HCT116 (cell line): ENCODE data around the gene RAB31. TPM values are rescaled to one million over a fixed set of nuclear protein-coding genes. Genes with fewer than 3 reads are reported as not detected.

Experiments used
- ATAC-seq: fragments of 200-7000 bp; cut with Tn5 transposase; 2 replicates; pipeline ENCODE4 v1.9.1; 2020; ENCODE audit warnings: mild to moderate bottlenecking, moderate library complexity
- BruUV-seq: library from RNA; stranded (reverse); fragments of 400-500 nt; replicated peaks from 2 replicates; lab custom pipeline; 2021; lab: Mats Ljungman, UMichigan
- CTCF ChIA-PET: fragments of 300-600 bp; sonication (Branson Sonifier 250); formaldehyde crosslinking; loops from one replicate; lab custom pipeline; 2021; ENCODE audit warnings: antibody characterized with exemption; lab: Charles Lee
- POLR2A ChIA-PET: fragments of 300-600, 350-600 bp; sonication (Branson Sonifier 250); formaldehyde crosslinking; loops from one replicate; lab custom pipeline; 2021; ENCODE audit warnings: antibody characterized with exemption; lab: Charles Lee
- RAD21 ChIA-PET, 2 experiments: fragments of 300-600 bp; sonication (Branson Sonifier 250); formaldehyde crosslinking; loops; one replicate each; lab custom pipeline; 2023; ENCODE audit warnings: low total read pairs in 2 of 2; ENCODE audit not compliant: uncharacterized antibody in 2 of 2, unreplicated experiment in 2 of 2, low non-redundant PET in 1 of 2; lab: Charles Lee
- DNase-seq: peaks from one replicate; pipeline ENCODE4 v3.0.0-alpha.2; 2010; ENCODE audit warnings: low read depth, low spot score
- H2AFZ ChIP-seq: fragments of 200-600 bp; shearing (Covaris generic), sonication (generic); 2 replicates; pipeline ENCODE4 v1.6.1; 2017; ENCODE audit warnings: low read depth, mixed run types, mixed read lengths, antibody characterized with exemption, low read length; ENCODE audit not compliant: poor library complexity, severe bottlenecking
- H3K27ac ChIP-seq: 2 replicates; pipeline ENCODE4 v1.5.1; 2012; ENCODE audit warnings: low read depth, low read length
- H3K27me3 ChIP-seq: fragments of 200-600 bp; sonication (generic); 2 replicates; pipeline ENCODE4 v1.6.1; 2016; ENCODE audit warnings: mixed run types, low read length, mixed read lengths; ENCODE audit not compliant: insufficient read depth
- H3K36me3 ChIP-seq, 2 experiments: fragments of 200-500 bp in 1 of 2; fragments of 200-600 bp in 1 of 2; sonication (Bioruptor generic) in 1 of 2; sonication (generic) in 1 of 2; 2 replicates each; pipeline versions ENCODE4 v1.5.1 to v1.6.1; 2014 to 2016; ENCODE audit warnings: low read length in 2 of 2, inconsistent platforms in 1 of 2, mixed read lengths in 1 of 2, mixed run types in 1 of 2; ENCODE audit not compliant: insufficient read depth in 2 of 2, control insufficient read depth in 1 of 2
- H3K4me1 ChIP-seq, 2 experiments: fragments of 200-600 bp in 1 of 2; sonication (generic) in 1 of 2; 2 replicates each; pipeline versions ENCODE4 v1.5.1 to v1.6.1; 2012 to 2017; ENCODE audit warnings: low read length in 2 of 2, inconsistent platforms in 1 of 2, mild to moderate bottlenecking in 1 of 2, mixed read lengths in 1 of 2, mixed run types in 1 of 2, moderate library complexity in 1 of 2; ENCODE audit not compliant: insufficient read depth in 2 of 2, control insufficient read depth in 1 of 2
- H3K4me2 ChIP-seq: fragments of 200-600 bp; sonication (generic); 2 replicates; pipeline ENCODE4 v1.6.1; 2017; ENCODE audit warnings: mixed run types, low read length, mixed read lengths
- H3K4me3 ChIP-seq, 2 experiments: fragments of 200-600 bp in 1 of 2; sonication (generic) in 1 of 2; replicated peaks in 1 of 2; 2 replicates each; pipeline ENCODE4 v1.5.1; 2011 to 2016; ENCODE audit warnings: low read length in 2 of 2, control low read depth in 1 of 2, low read depth in 1 of 2, mild to moderate bottlenecking in 1 of 2, mixed read lengths in 1 of 2, mixed run types in 1 of 2
- H3K79me2 ChIP-seq: fragments of 200-600 bp; sonication (generic); 2 replicates; pipeline ENCODE4 v1.6.1; 2017; ENCODE audit warnings: mild to moderate bottlenecking, mixed run types, low read length, moderate library complexity, mixed read lengths; ENCODE audit not compliant: insufficient read depth
- H3K9ac ChIP-seq: fragments of 200-600 bp; sonication (generic); 2 replicates; pipeline ENCODE4 v1.6.1; 2016; ENCODE audit warnings: low read length, mixed read lengths
- H3K9me2 ChIP-seq: fragments of 200-600 bp; sonication (generic), shearing (Covaris generic); 2 replicates; pipeline ENCODE4 v1.6.1; 2017; ENCODE audit warnings: mixed run types, mild to moderate bottlenecking, moderate library complexity; ENCODE audit not compliant: insufficient read depth
- H3K9me3 ChIP-seq, 2 experiments: fragments of 200-500 bp in 1 of 2; fragments of 200-600 bp in 1 of 2; sonication (Bioruptor generic) in 1 of 2; sonication (generic) in 1 of 2; 2 replicates each; pipeline ENCODE4 v1.6.1; 2014 to 2017; ENCODE audit warnings: low read length in 2 of 2, mixed read lengths in 2 of 2, inconsistent platforms in 1 of 2, low read depth in 1 of 2, mild to moderate bottlenecking in 1 of 2, mixed run types in 1 of 2, moderate library complexity in 1 of 2; ENCODE audit not compliant: control insufficient read depth in 1 of 2, insufficient read depth in 1 of 2
- H4K20me1 ChIP-seq: fragments of 200-600 bp; sonication (generic), shearing (Covaris generic); 2 replicates; pipeline ENCODE4 v1.6.1; 2017; ENCODE audit warnings: mixed run types, mild to moderate bottlenecking, moderate library complexity; ENCODE audit not compliant: insufficient read depth
- CEBPB ChIP-seq: IDR thresholded peaks from 2 replicates; pipeline ENCODE4 v1.6.1; 2012; ENCODE audit warnings: low read depth
- CTCF ChIP-seq, 3 experiments: fragments of 200-600 bp in 1 of 3; sonication (generic) in 1 of 3; IDR thresholded peaks in 2 of 3; conservative IDR thresholded peaks in 1 of 3; 2 replicates each; pipeline ENCODE4 v1.5.1; 2012 to 2017; ENCODE audit warnings: low read depth in 2 of 3, low read length in 2 of 3, antibody characterized with exemption in 1 of 3, borderline replicate concordance in 1 of 3, control low read depth in 1 of 3, mild to moderate bottlenecking in 1 of 3, mixed read lengths in 1 of 3, mixed run types in 1 of 3, moderate library complexity in 1 of 3; ENCODE audit not compliant: insufficient read depth in 1 of 3
- EGR1 ChIP-seq: IDR thresholded peaks from 2 replicates; pipeline ENCODE4 v1.6.1; 2012; ENCODE audit warnings: low read depth
- ELF1 ChIP-seq: IDR thresholded peaks from 2 replicates; pipeline ENCODE4 v1.6.1; 2012; ENCODE audit warnings: low read depth, borderline replicate concordance
- EZH2phosphoT487 ChIP-seq: fragments of 200-600 bp; IDR thresholded peaks from 2 replicates; pipeline ENCODE4 v1.6.1; 2018; ENCODE audit warnings: antibody characterized with exemption, borderline replicate concordance
- FOSL1 ChIP-seq: IDR thresholded peaks from 2 replicates; pipeline ENCODE4 v1.6.1; 2012; ENCODE audit warnings: low read depth
- JUND ChIP-seq: IDR thresholded peaks from 2 replicates; pipeline ENCODE4 v1.6.1; 2012
- POLR2A ChIP-seq: IDR thresholded peaks from 2 replicates; pipeline ENCODE4 v1.7.0; 2011; ENCODE audit warnings: borderline replicate concordance; ENCODE audit not compliant: insufficient read depth, insufficient read length; ENCODE audit errors: extremely low read depth
- POLR2AphosphoS5 ChIP-seq: IDR thresholded peaks from 2 replicates; pipeline ENCODE4 v1.6.1; 2011; ENCODE audit warnings: mild to moderate bottlenecking, low read depth, low read length, moderate library complexity
- RAD21 ChIP-seq: IDR thresholded peaks from 2 replicates; pipeline ENCODE4 v1.6.1; 2012; ENCODE audit warnings: low read depth, mild to moderate bottlenecking
- SIN3A ChIP-seq: IDR thresholded peaks from 2 replicates; pipeline ENCODE4 v1.6.1; 2012; ENCODE audit warnings: low read depth
- SP1 ChIP-seq: IDR thresholded peaks from 2 replicates; pipeline ENCODE4 v1.6.1; 2012; ENCODE audit warnings: low read depth
- SRF ChIP-seq: IDR thresholded peaks from 2 replicates; pipeline ENCODE4 v1.6.1; 2012; ENCODE audit warnings: low read depth
- TCF7L2 ChIP-seq: IDR thresholded peaks from 2 replicates; pipeline ENCODE4 v1.7.0; 2011; ENCODE audit warnings: borderline replicate concordance, inconsistent platforms; ENCODE audit not compliant: insufficient read depth, insufficient read length; ENCODE audit errors: extremely low read depth
- YY1 ChIP-seq: IDR thresholded peaks from 2 replicates; pipeline ENCODE4 v1.6.1; 2011; ENCODE audit warnings: low read length, low read depth, moderate library complexity, mild to moderate bottlenecking; ENCODE audit not compliant: insufficient replicate concordance; ENCODE audit errors: extremely low read depth
- ZFX ChIP-seq: fragments of 450-650 bp; IDR thresholded peaks from 2 replicates; pipeline ENCODE4 v1.6.1; 2017
- ZNF274 ChIP-seq: fragments of 200-500 bp; sonication (Bioruptor generic); IDR thresholded peaks from 2 replicates; pipeline ENCODE4 v1.6.1; 2014; ENCODE audit warnings: mild to moderate bottlenecking, low read depth, low read length, inconsistent platforms
- intact Hi-C: fragments of 100-400 bp; cut with micrococcal nuclease; formaldehyde crosslinking; loops from 2 replicates; pipeline ENCODE4 v1.10.0; 2022
- total RNA-seq: library from RNA; stranded (reverse); gene quantifications from one replicate; pipeline ENCODE4 v1.2.1, GENCODE V29; 2021; ENCODE audit not compliant: unreplicated experiment
- TF ChIP-seq, protein P1 (sequence below): IDR thresholded peaks from 2 replicates; pipeline ENCODE4 v1.6.1; 2012; ENCODE audit warnings: low read depth
- TF ChIP-seq, protein P2 (sequence below): IDR thresholded peaks from 2 replicates; pipeline ENCODE4 v1.6.1; 2012

Gene RAB31
- total RNA-seq, 1 experiment from 2014 or later = 46.9 TPM

GRCh38 chr18:9682572-9682971, 25.5 kb upstream of the RAB31 start:
- RAD21 ChIA-PET = no interaction called here
- POLR2A ChIA-PET = interaction anchor here (0.5 kb wide), 1 partner anchor 564 kb away, joined by 3 read pairs; no protein-coding TSS in a partner anchor
- Histone ChIP-seq H2AFZ (peak overlapping the region; percentile 89), H4K20me1 (no peaks in the 10 kb centered on the region), H3K9me3 (no peaks in the 10 kb centered on the region), H3K36me3 (no peaks in the 10 kb centered on the region), H3K9ac (no peak overlapping the region), H3K9me2 (no peaks in the 10 kb centered on the region), H3K27me3 (no peaks in the 10 kb centered on the region), H3K4me2 (no peak overlapping the region), H3K79me2 (no peaks in the 10 kb centered on the region), H3K4me1 (peaks cover 12 to 17% of the 10 kb centered on the region in 2 experiments), H3K27ac (no peak overlapping the region), H3K4me3 (no peak overlapping the region)
- TF ChIP-seq TCF7L2 (no peak), JUND (no peak), SRF (no peak), POLR2AphosphoS5 (no peak), ELF1 (no peak), EGR1 (no peak), ZFX (no peak), SIN3A (no peak), EZH2phosphoT487 (no peak), SP1 (no peak), ZNF274 (no peak), RAD21 (no peak), POLR2A (no peak), CEBPB (no peak), YY1 (no peak), FOSL1 (no peak), CTCF (IDR thresholded peaks at IDR 0.05 in 2 of 3, conservative IDR thresholded peaks at IDR 0.05 in 1 of 3; ENCODE audit: borderline replicate concordance in 1 of 3, insufficient read depth in 1 of 3, low read depth in 2 of 3, low read length in 2 of 3) (no peak)
- TF ChIP-seq, protein P1, sequence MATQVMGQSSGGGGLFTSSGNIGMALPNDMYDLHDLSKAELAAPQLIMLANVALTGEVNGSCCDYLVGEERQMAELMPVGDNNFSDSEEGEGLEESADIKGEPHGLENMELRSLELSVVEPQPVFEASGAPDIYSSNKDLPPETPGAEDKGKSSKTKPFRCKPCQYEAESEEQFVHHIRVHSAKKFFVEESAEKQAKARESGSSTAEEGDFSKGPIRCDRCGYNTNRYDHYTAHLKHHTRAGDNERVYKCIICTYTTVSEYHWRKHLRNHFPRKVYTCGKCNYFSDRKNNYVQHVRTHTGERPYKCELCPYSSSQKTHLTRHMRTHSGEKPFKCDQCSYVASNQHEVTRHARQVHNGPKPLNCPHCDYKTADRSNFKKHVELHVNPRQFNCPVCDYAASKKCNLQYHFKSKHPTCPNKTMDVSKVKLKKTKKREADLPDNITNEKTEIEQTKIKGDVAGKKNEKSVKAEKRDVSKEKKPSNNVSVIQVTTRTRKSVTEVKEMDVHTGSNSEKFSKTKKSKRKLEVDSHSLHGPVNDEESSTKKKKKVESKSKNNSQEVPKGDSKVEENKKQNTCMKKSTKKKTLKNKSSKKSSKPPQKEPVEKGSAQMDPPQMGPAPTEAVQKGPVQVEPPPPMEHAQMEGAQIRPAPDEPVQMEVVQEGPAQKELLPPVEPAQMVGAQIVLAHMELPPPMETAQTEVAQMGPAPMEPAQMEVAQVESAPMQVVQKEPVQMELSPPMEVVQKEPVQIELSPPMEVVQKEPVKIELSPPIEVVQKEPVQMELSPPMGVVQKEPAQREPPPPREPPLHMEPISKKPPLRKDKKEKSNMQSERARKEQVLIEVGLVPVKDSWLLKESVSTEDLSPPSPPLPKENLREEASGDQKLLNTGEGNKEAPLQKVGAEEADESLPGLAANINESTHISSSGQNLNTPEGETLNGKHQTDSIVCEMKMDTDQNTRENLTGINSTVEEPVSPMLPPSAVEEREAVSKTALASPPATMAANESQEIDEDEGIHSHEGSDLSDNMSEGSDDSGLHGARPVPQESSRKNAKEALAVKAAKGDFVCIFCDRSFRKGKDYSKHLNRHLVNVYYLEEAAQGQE = no peak
- TF ChIP-seq, protein P2, sequence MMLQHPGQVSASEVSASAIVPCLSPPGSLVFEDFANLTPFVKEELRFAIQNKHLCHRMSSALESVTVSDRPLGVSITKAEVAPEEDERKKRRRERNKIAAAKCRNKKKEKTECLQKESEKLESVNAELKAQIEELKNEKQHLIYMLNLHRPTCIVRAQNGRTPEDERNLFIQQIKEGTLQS = no peak
- ATAC-seq = no peak
- BruUV-seq = no TSS peak
- no peak for DNase-seq
- CTCF ChIA-PET = interaction anchor here (1.9 to 2.3 kb wide), 2 partner anchors 10 to 107 kb away, joined by 9 to 10 read pairs; no protein-coding TSS in a partner anchor
- intact Hi-C loops = loop anchor here (5.0 kb wide), 1 partner anchor 610 kb away; no protein-coding TSS in a partner anchor
